GM12865 (cell line): ENCODE results near the gene OR2J2.
"Not testable (repeated sequence)": the region's sequence is repeated elsewhere in the genome, so short reads cannot be mapped to it uniquely, and the experiment has no call there.

Experiments used
- DNase-seq: peaks from one replicate; pipeline ENCODE4 v3.0.0; 2010; ENCODE audit warnings: low read depth
- H3K4me3 ChIP-seq: 2 replicates; pipeline ENCODE4 v1.5.1; 2011; ENCODE audit warnings: mild to moderate bottlenecking, low read depth, low read length, control low read depth
- TF ChIP-seq, protein P1 (sequence below): IDR thresholded peaks from 2 replicates; pipeline ENCODE4 v1.5.1; 2011; ENCODE audit warnings: low read length, control low read depth, low read depth, inconsistent platforms; ENCODE audit not compliant: insufficient read depth; ENCODE audit errors: missing control alignments

Gene OR2J2

GRCh38 chr6:29200767-29201662, 30.3 kb downstream of the OR2J2 start:
- TF ChIP-seq, protein P1, sequence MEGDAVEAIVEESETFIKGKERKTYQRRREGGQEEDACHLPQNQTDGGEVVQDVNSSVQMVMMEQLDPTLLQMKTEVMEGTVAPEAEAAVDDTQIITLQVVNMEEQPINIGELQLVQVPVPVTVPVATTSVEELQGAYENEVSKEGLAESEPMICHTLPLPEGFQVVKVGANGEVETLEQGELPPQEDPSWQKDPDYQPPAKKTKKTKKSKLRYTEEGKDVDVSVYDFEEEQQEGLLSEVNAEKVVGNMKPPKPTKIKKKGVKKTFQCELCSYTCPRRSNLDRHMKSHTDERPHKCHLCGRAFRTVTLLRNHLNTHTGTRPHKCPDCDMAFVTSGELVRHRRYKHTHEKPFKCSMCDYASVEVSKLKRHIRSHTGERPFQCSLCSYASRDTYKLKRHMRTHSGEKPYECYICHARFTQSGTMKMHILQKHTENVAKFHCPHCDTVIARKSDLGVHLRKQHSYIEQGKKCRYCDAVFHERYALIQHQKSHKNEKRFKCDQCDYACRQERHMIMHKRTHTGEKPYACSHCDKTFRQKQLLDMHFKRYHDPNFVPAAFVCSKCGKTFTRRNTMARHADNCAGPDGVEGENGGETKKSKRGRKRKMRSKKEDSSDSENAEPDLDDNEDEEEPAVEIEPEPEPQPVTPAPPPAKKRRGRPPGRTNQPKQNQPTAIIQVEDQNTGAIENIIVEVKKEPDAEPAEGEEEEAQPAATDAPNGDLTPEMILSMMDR: no peak

GRCh38 chr6:29201966-29202365, 31.3 kb downstream of the OR2J2 start:
- no peak overlapping the region for H3K4me3 ChIP-seq
- DNase-seq: no peak
- TF ChIP-seq, protein P1: no peak

More at GRCh38 chr6:29200767-29201662, 30.3 kb downstream of the OR2J2 start:
- no peak for DNase-seq
- no peak overlapping the region for H3K4me3 ChIP-seq

- no peak overlapping the region for H3K4me3 ChIP-seq
- TF ChIP-seq, protein P1: no peak
- DNase-seq: no peak
Observed at GRCh38 chr6:29211488-29211887, 40.8 kb downstream of the OR2J2 start.

DNA sequence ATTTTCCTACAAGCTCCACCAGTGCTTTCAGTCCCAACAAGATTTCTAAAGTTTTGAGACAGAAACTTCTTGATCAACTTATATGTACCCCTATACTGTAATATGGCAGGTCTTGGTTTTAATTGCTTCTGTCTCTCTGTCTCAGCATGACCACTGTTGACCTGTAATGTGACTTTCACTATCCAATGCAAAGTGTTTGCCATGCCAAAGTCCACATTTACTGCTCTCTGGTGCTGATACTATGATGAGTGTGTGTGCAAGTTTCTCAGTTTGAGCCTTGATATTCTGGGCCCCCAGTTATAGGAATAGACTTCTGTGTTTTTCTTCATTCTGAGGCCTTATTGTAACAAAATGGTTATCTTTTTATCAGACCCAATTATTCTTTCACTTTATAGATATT, 45.8 kb downstream of the OR2J2 start:
- H3K4me3 ChIP-seq: no peak overlapping the region
- no peak for DNase-seq
- TF ChIP-seq, protein P1: no peak

DNA sequence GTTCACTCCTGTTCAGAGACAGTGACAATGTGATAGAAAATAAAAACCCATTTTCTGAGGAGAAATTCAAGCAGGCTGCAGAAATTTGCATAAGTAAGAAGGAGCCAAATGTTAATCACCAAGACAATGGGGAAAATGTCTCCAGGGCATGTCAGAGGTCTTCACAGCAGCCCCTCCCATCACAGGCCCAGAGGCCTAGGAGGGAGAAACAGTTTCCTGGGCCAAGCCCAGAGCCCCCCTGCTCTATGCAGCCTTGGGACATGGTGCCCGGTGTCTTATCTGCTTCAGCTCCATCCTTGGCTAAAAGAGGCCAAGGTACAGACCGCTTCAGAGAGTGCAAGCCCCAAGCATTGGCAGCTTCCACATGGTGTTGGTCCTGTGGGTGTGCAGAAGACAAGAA, 46.5 kb downstream of the OR2J2 start:
- not testable (repeated sequence) for H3K4me3 ChIP-seq, DNase-seq

GRCh38 chr6:29218056-29218455, 47.3 kb downstream of the OR2J2 start:
- DNase-seq, H3K4me3 ChIP-seq: not testable (repeated sequence)
